Neural cell (in vitro differentiated cells): ENCODE data around the gene C10orf90. TPM values are rescaled to one million over a fixed set of nuclear protein-coding genes. Genes with fewer than 3 reads are reported as not detected.

Experiments used
- H2AFZ ChIP-seq: fragments of 200-600, 300-800 bp; sonication (generic), shearing (Covaris generic); 2 replicates; pipeline ENCODE4 v1.6.0; 2014; ENCODE audit warnings: low read depth, mild to moderate bottlenecking, antibody characterized with exemption, low read length, moderate library complexity
- H3F3A ChIP-seq: fragments of 200-600 bp; shearing (Covaris generic); 2 replicates; pipeline ENCODE4 v1.6.1; 2016; ENCODE audit warnings: mild to moderate bottlenecking, moderate library complexity, mixed read lengths, antibody characterized with exemption, low read length; ENCODE audit not compliant: insufficient read depth, poor library complexity, severe bottlenecking
- H3K27ac ChIP-seq: fragments of 200-600, 300-800 bp; sonication (generic), shearing (Covaris generic); 2 replicates; pipeline ENCODE4 v1.5.1; 2014; ENCODE audit warnings: mild to moderate bottlenecking, low read length, moderate library complexity
- H3K27me3 ChIP-seq: fragments of 300-800, 200-600 bp; sonication (generic), shearing (Covaris generic); 2 replicates; pipeline ENCODE4 v1.6.0; 2014; ENCODE audit warnings: mild to moderate bottlenecking, low read depth, low read length, moderate library complexity; ENCODE audit not compliant: insufficient read depth
- H3K36me3 ChIP-seq: fragments of 300-800, 200-600 bp; sonication (generic), shearing (Covaris generic); 2 replicates; pipeline ENCODE4 v1.5.1; 2014; ENCODE audit warnings: mild to moderate bottlenecking, antibody characterized with exemption, low read length, moderate library complexity; ENCODE audit not compliant: insufficient read depth
- H3K4me2 ChIP-seq: fragments of 300-800, 200-600 bp; sonication (generic), shearing (Covaris generic); 2 replicates; pipeline ENCODE4 v1.6.0; 2014; ENCODE audit warnings: mild to moderate bottlenecking, low read length
- H3K4me3 ChIP-seq: fragments of 300-800, 200-600 bp; sonication (generic), shearing (Covaris generic); 2 replicates; pipeline ENCODE4 v1.5.1; 2014; ENCODE audit warnings: mild to moderate bottlenecking, low read length, moderate library complexity
- H3K79me2 ChIP-seq: fragments of 200-600 bp; shearing (Covaris generic); replicated peaks from 2 replicates; pipeline ENCODE4 v1.6.0; 2014; ENCODE audit warnings: mild to moderate bottlenecking, low read length, moderate library complexity; ENCODE audit not compliant: insufficient read depth
- H3K9ac ChIP-seq: fragments of 300-800, 200-600 bp; sonication (generic), shearing (Covaris generic); 2 replicates; pipeline ENCODE4 v1.6.1; 2016; ENCODE audit warnings: mild to moderate bottlenecking, low read length, mixed read lengths
- H3K9me2 ChIP-seq: fragments of 200-600 bp; shearing (Covaris generic); 2 replicates; pipeline ENCODE4 v1.6.1; 2016; ENCODE audit warnings: mild to moderate bottlenecking, low read length, mixed read lengths; ENCODE audit not compliant: insufficient read depth
- H3K9me3 ChIP-seq: fragments of 200-600, 300-800 bp; sonication (generic), shearing (Covaris generic); 2 replicates; pipeline ENCODE4 v1.6.1; 2016; ENCODE audit warnings: mild to moderate bottlenecking, mixed run types, low read length, moderate library complexity, mixed read lengths
- H4K20me1 ChIP-seq: fragments of 200-600 bp; shearing (Covaris generic); 2 replicates; pipeline ENCODE4 v1.6.1; 2016; ENCODE audit warnings: mild to moderate bottlenecking, mixed run types; ENCODE audit not compliant: insufficient read depth
- EP300 ChIP-seq: fragments of 450-650 bp; conservative IDR thresholded peaks from 2 replicates; pipeline ENCODE4 v1.6.1; 2014; ENCODE audit warnings: antibody characterized with exemption, mild to moderate bottlenecking, moderate library complexity; ENCODE audit not compliant: poor library complexity, severe bottlenecking
- EZH2 ChIP-seq: fragments of 200-600, 300-800 bp; shearing (Covaris generic), sonication (generic); IDR thresholded peaks from 2 replicates; pipeline ENCODE4 v1.6.1; 2014; ENCODE audit warnings: antibody characterized with exemption, low read length, borderline replicate concordance, mild to moderate bottlenecking; ENCODE audit not compliant: insufficient read depth, poor library complexity, severe bottlenecking
- MXI1 ChIP-seq: fragments of 450-650 bp; conservative IDR thresholded peaks from 2 replicates; pipeline ENCODE4 v1.6.1; 2014; ENCODE audit warnings: antibody characterized with exemption, mild to moderate bottlenecking; ENCODE audit not compliant: poor library complexity, severe bottlenecking
- POLR2AphosphoS5 ChIP-seq: IDR thresholded peaks from 2 replicates; pipeline ENCODE4 v1.6.1; 2012
- RAD21 ChIP-seq: fragments of 450-650 bp; conservative IDR thresholded peaks from 2 replicates; pipeline ENCODE4 v1.6.1; 2014; ENCODE audit warnings: antibody characterized with exemption, mild to moderate bottlenecking, moderate library complexity
- SMC3 ChIP-seq: fragments of 450-650 bp; conservative IDR thresholded peaks from 2 replicates; pipeline ENCODE4 v1.6.1; 2014; ENCODE audit warnings: antibody characterized with exemption, mild to moderate bottlenecking, moderate library complexity; ENCODE audit not compliant: poor library complexity
- TAF1 ChIP-seq: IDR thresholded peaks from 2 replicates; pipeline ENCODE4 v1.6.1; 2012; ENCODE audit warnings: low read depth
- polyA plus RNA-seq: library from polyadenylated mRNA; depleted of rRNA; stranded (reverse); fragments of >200 nt; gene quantifications from 2 replicates; pipeline ENCODE4 v1.2.3, GENCODE V29; 2014
- TF ChIP-seq, protein P1 (sequence below): fragments of 450-650 bp; IDR thresholded peaks from 2 replicates; pipeline ENCODE4 v1.5.1; 2014; ENCODE audit warnings: antibody characterized with exemption, mild to moderate bottlenecking, moderate library complexity; ENCODE audit not compliant: poor library complexity, severe bottlenecking
- TF ChIP-seq, protein P2 (sequence below): IDR thresholded peaks from 2 replicates; pipeline ENCODE4 v1.6.1; 2012; ENCODE audit warnings: borderline replicate concordance

C10orf90 gene
- polyA plus RNA-seq, 1 donor from 2014 or later = not detected

DNA sequence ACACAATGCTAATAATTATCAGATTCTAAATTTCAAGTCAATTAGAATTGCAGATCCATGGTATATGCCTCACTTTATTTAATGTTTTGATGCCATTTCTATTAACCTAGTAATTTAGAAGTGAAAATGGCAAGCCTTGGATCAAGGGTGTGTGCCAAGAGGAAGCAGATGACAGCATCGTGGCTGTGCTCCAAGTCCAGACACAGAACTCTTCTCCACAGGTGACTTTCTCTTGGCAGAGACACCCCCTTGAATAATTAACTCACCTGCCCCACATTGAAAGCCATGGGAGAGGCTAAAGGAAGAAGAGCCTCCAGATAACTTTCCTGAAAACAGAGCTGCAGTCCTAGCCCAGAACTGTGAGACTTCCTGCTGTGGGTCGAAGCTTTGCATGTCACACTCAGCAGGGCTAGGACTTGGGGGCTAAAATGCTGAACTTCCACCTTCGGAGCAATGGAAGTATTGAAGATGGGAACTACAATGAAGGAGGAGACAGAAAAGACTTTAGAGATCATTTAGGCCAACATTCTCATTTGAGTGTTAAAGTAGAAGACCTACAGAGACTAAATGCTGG is 996 bp upstream of the C10orf90 start:
- no peaks in the 10 kb centered on the region for H4K20me1 ChIP-seq
- H2AFZ ChIP-seq = no peak overlapping the region
- no peaks in the 10 kb centered on the region for H3K9me3 ChIP-seq
- no peaks in the 10 kb centered on the region for H3K27me3 ChIP-seq
- H3K9me2 ChIP-seq = no peaks in the 10 kb centered on the region
- H3K27ac ChIP-seq = no peak overlapping the region
- no peak overlapping the region for H3K9ac ChIP-seq
- no peak overlapping the region for H3K4me3 ChIP-seq
- no peaks in the 10 kb centered on the region for H3F3A ChIP-seq
- H3K36me3 ChIP-seq = no peaks in the 10 kb centered on the region
- H3K79me2 ChIP-seq = no peaks in the 10 kb centered on the region
- no peak overlapping the region for H3K4me2 ChIP-seq
- TF ChIP-seq MXI1 (no peak), EP300 (no peak), RAD21 (no peak), POLR2AphosphoS5 (no peak), SMC3 (no peak), TAF1 (no peak), EZH2 (no peak)
- TF ChIP-seq, protein P1, sequence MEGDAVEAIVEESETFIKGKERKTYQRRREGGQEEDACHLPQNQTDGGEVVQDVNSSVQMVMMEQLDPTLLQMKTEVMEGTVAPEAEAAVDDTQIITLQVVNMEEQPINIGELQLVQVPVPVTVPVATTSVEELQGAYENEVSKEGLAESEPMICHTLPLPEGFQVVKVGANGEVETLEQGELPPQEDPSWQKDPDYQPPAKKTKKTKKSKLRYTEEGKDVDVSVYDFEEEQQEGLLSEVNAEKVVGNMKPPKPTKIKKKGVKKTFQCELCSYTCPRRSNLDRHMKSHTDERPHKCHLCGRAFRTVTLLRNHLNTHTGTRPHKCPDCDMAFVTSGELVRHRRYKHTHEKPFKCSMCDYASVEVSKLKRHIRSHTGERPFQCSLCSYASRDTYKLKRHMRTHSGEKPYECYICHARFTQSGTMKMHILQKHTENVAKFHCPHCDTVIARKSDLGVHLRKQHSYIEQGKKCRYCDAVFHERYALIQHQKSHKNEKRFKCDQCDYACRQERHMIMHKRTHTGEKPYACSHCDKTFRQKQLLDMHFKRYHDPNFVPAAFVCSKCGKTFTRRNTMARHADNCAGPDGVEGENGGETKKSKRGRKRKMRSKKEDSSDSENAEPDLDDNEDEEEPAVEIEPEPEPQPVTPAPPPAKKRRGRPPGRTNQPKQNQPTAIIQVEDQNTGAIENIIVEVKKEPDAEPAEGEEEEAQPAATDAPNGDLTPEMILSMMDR = no peak
- TF ChIP-seq, protein P2, sequence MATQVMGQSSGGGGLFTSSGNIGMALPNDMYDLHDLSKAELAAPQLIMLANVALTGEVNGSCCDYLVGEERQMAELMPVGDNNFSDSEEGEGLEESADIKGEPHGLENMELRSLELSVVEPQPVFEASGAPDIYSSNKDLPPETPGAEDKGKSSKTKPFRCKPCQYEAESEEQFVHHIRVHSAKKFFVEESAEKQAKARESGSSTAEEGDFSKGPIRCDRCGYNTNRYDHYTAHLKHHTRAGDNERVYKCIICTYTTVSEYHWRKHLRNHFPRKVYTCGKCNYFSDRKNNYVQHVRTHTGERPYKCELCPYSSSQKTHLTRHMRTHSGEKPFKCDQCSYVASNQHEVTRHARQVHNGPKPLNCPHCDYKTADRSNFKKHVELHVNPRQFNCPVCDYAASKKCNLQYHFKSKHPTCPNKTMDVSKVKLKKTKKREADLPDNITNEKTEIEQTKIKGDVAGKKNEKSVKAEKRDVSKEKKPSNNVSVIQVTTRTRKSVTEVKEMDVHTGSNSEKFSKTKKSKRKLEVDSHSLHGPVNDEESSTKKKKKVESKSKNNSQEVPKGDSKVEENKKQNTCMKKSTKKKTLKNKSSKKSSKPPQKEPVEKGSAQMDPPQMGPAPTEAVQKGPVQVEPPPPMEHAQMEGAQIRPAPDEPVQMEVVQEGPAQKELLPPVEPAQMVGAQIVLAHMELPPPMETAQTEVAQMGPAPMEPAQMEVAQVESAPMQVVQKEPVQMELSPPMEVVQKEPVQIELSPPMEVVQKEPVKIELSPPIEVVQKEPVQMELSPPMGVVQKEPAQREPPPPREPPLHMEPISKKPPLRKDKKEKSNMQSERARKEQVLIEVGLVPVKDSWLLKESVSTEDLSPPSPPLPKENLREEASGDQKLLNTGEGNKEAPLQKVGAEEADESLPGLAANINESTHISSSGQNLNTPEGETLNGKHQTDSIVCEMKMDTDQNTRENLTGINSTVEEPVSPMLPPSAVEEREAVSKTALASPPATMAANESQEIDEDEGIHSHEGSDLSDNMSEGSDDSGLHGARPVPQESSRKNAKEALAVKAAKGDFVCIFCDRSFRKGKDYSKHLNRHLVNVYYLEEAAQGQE = no peak

DNA sequence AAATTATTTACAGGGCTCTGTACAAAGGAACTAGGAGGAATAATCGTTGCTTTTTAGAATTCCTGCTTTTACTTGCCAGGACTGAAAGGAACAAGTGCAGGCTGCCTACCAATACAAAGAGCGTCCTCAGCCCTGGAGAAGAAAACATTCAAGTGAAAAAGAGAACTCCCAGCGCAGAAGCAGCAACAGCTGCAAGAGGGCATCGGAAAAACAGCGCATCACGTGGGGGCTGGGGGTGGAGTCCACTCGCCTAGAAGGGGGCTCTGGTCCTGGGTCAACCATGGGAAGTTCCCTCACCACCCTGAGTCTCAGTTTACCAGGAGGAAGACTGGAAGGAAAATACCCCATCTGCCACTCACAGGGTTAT is 385 bp upstream of the C10orf90 start:
- Histone ChIP-seq H3K9me3 (no peaks in the 10 kb centered on the region), H3K36me3 (no peaks in the 10 kb centered on the region), H3F3A (no peaks in the 10 kb centered on the region), H3K9me2 (no peaks in the 10 kb centered on the region), H3K27ac (no peak overlapping the region), H3K9ac (no peak overlapping the region), H3K4me3 (no peak overlapping the region), H3K4me2 (no peak overlapping the region), H4K20me1 (no peaks in the 10 kb centered on the region), H2AFZ (no peak overlapping the region), H3K27me3 (no peaks in the 10 kb centered on the region), H3K79me2 (no peaks in the 10 kb centered on the region)
- no peak for TF ChIP-seq EP300
- TF ChIP-seq TAF1 = no peak
- TF ChIP-seq, protein P1 = no peak
- TF ChIP-seq, protein P2 = no peak
- no peak for TF ChIP-seq MXI1
- no peak for TF ChIP-seq POLR2AphosphoS5
- no peak for TF ChIP-seq EZH2
- TF ChIP-seq SMC3 = no peak
- no peak for TF ChIP-seq RAD21
